ENCODE measurements around the gene KCTD11. TPM values are rescaled to one million over a fixed set of nuclear protein-coding genes. Genes with fewer than 3 reads are reported as not detected.

KCTD11 gene
- total and polyA plus RNA-seq, 2 of the 13 experiments (the other 11 are each of a cell fraction or from before 2014, with no cell fraction given), result 1.6 to 2.6 TPM

GRCh38 chr17:7313088-7313889, 38.7 kb upstream of the KCTD11 start (continued):
- TF ChIP-seq, protein P1, sequence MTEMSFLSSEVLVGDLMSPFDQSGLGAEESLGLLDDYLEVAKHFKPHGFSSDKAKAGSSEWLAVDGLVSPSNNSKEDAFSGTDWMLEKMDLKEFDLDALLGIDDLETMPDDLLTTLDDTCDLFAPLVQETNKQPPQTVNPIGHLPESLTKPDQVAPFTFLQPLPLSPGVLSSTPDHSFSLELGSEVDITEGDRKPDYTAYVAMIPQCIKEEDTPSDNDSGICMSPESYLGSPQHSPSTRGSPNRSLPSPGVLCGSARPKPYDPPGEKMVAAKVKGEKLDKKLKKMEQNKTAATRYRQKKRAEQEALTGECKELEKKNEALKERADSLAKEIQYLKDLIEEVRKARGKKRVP (CRISPR knock-in tag; IDR thresholded peaks at IDR 0.05), result no peak

- Histone ChIP-seq H2AFZ (ENCODE audit: low read length) (no peak overlapping the region), H3K9me3 (ENCODE audit: low read length) (no peaks in the 10 kb centered on the region), H3K27ac (ENCODE audit: extremely low read length, insufficient read depth, low read length) (peak overlapping the region; percentile 60), H3K4me2 (ENCODE audit: low read depth, low read length) (peak overlapping the region; percentile 69), H3K4me3 (replicated peaks in 1 of 3; ENCODE audit: insufficient read depth in 1 of 3, low read depth in 2 of 3, low read length in 3 of 3) (peak overlapping the region; percentile 82 to 89 (median 82); a peak in 5 of 6 replicates), H3K4me1 (ENCODE audit: insufficient read depth, low read length) (peaks cover 49% of the 10 kb centered on the region), H3K36me3 (replicated peaks in 1 of 2; ENCODE audit: control insufficient read depth in 1 of 2, insufficient read depth in 2 of 2, low read length in 2 of 2) (peaks cover 24 to 60% of the 10 kb centered on the region in 2 experiments), H3K79me2 (ENCODE audit: insufficient read depth, low read length) (peaks cover 36% of the 10 kb centered on the region), H3K27me3 (ENCODE audit: control insufficient read depth in 1 of 2, insufficient read depth in 2 of 2, low read length in 2 of 2) (no peaks in the 10 kb centered on the region), H3K9ac (ENCODE audit: insufficient read depth, low read depth, low read length) (peak overlapping the region; percentile 75), H4K20me1 (ENCODE audit: insufficient read depth, low read length) (peaks cover 43% of the 10 kb centered on the region)
- intact Hi-C loops (cut with micrococcal nuclease; ENCODE audit: unreplicated experiment), result no loop called here
- TSS peak; percentile 79 for BruUV-seq (replicated peaks)
- TF ChIP-seq NR1H2 (CRISPR knock-in tag; IDR thresholded peaks at IDR 0.05; ENCODE audit: borderline replicate concordance, low read depth), result no peak
- no peak for TF ChIP-seq ZNF772 (CRISPR knock-in tag; IDR thresholded peaks at IDR 0.05)
- TF ChIP-seq PHF20 (CRISPR knock-in tag; IDR thresholded peaks at IDR 0.05), result no peak
- peak; percentile 47 for TF ChIP-seq RBM22 (optimal IDR thresholded peaks at IDR 0.05; ENCODE audit: low read length)
- TF ChIP-seq ZNF770 (CRISPR knock-in tag; IDR thresholded peaks at IDR 0.05), result 0 out of 2 replicates have a peak, but pooled peaks have one; percentile 15
- no peak for TF ChIP-seq CREB1 (IDR thresholded peaks at IDR 0.05)
- peak; percentile 17; the same call in 1 of the 2 replicates for TF ChIP-seq CREB1 (CRISPR knock-in tag; IDR thresholded peaks at IDR 0.05)
- peak; percentile 54 for TF ChIP-seq RBFOX2 (IDR thresholded peaks at IDR 0.05; ENCODE audit: low read depth, low read length)
- 0 out of 2 replicates have a peak, but pooled peaks have one; percentile 38 for TF ChIP-seq TGIF2 (CRISPR knock-in tag; IDR thresholded peaks at IDR 0.05)
- 0 out of 2 replicates have a peak, but pooled peaks have one; percentile 13 for TF ChIP-seq SRY (CRISPR knock-in tag; IDR thresholded peaks at IDR 0.05)
- ChIA-PET POLR2A (interaction anchor here (0.7 to 5.8 kb wide), 13 partner anchors 15 to 268 kb away, joined by 3 to 47 read pairs (median 4); partner anchors contain the start of genes ACADVL, ACAP1, DLG4 and GABARAP), CTCF (ENCODE audit: low intra/inter-chr PET ratio, low total read pairs) (interaction anchor here (0.7 kb wide), 1 partner anchor 33 kb away, joined by 3 read pairs; the partner anchor contains the start of gene SLC2A4)
- WGBS (ENCODE audit: low lambda C conversion rate), result 34% methylated on average over 7 of the region's 9 CpGs
- DNase-seq (ENCODE audit: low spot score), result no peak
- in situ Hi-C loops (cut with HindIII; ENCODE audit: extremely low pct_ligation_motif_present, low pct_unique_long_range_greater_than_20kb), result no loop called here
- peak; percentile 16 for ATAC-seq
- FAIRE-seq, result peak; percentile 47
Measured at GRCh38 chr17:7313890-7314718, 37.9 kb upstream of the KCTD11 start.
